Glutamatergic neuron (in vitro differentiated cells): Measurements from ENCODE around the gene EHF. TPM values are rescaled to one million over a fixed set of nuclear protein-coding genes. Genes with fewer than 3 reads are reported as not detected.

Source experiments
- DNase-seq: peaks from one replicate; pipeline ENCODE4 v3.0.0; 2022
- H3K27ac Mint-ChIP-seq: one replicate; pipeline ENCODE4 v1.8.0; 2020; ENCODE audit warnings: mild to moderate bottlenecking, mixed read lengths, inconsistent platforms; ENCODE audit not compliant: unreplicated experiment
- H3K27me3 Mint-ChIP-seq: one replicate; pipeline ENCODE4 v1.8.0; 2020; ENCODE audit warnings: mild to moderate bottlenecking, moderate library complexity, mixed read lengths, inconsistent platforms; ENCODE audit not compliant: unreplicated experiment
- H3K36me3 Mint-ChIP-seq: one replicate; pipeline ENCODE4 v1.8.0; 2020; ENCODE audit warnings: mild to moderate bottlenecking, mixed read lengths, inconsistent platforms; ENCODE audit not compliant: unreplicated experiment
- H3K4me1 Mint-ChIP-seq: one replicate; pipeline ENCODE4 v1.8.0; 2020; ENCODE audit warnings: mild to moderate bottlenecking, low read depth, mixed read lengths, inconsistent platforms; ENCODE audit not compliant: unreplicated experiment
- H3K4me3 Mint-ChIP-seq: one replicate; pipeline ENCODE4 v1.8.0; 2020; ENCODE audit warnings: mild to moderate bottlenecking, mixed read lengths, inconsistent platforms; ENCODE audit not compliant: unreplicated experiment
- H3K9me3 Mint-ChIP-seq: one replicate; pipeline ENCODE4 v1.8.0; 2020; ENCODE audit warnings: mild to moderate bottlenecking, moderate library complexity, mixed read lengths, inconsistent platforms; ENCODE audit not compliant: unreplicated experiment
- CTCF ChIP-seq: fragments of 200-600 bp; sonication (generic); IDR thresholded peaks from one replicate; pipeline ENCODE4 v1.5.0; 2021; ENCODE audit not compliant: partially characterized antibody, unreplicated experiment
- total RNA-seq: library from RNA; stranded (reverse); fragmentation: NEBNext Ultra II Directional; extraction: Animal tissue kit (Norgen Biotek cat#: 25700); gene quantifications from one replicate; pipeline ENCODE4 v1.2.1, GENCODE V29; 2021; ENCODE audit not compliant: unreplicated experiment

The EHF gene
- total RNA-seq, 1 donor from 2014 or later: not detected

GRCh38 chr11:34650528-34650927, 29.6 kb downstream of the EHF start:
- Mint-ChIP-seq H3K27ac (no peak overlapping the region), H3K27me3 (no peaks in the 10 kb centered on the region), H3K9me3 (peaks cover 2% of the 10 kb centered on the region), H3K4me1 (no peaks in the 10 kb centered on the region), H3K36me3 (no peaks in the 10 kb centered on the region), H3K4me3 (no peak overlapping the region)
- no peak for DNase-seq
- TF ChIP-seq CTCF: no peak

- Mint-ChIP-seq H3K27ac (no peak overlapping the region), H3K4me3 (no peak overlapping the region), H3K9me3 (peaks cover 2% of the 10 kb centered on the region), H3K27me3 (no peaks in the 10 kb centered on the region), H3K36me3 (no peaks in the 10 kb centered on the region), H3K4me1 (no peaks in the 10 kb centered on the region)
- DNase-seq: no peak
- TF ChIP-seq CTCF: no peak
These were observed 30.7 kb downstream of the EHF start for GRCh38 chr11:34651551-34651950.

- no peak overlapping the region for H3K27ac Mint-ChIP-seq
- peaks cover 2% of the 10 kb centered on the region for H3K9me3 Mint-ChIP-seq
- H3K27me3 Mint-ChIP-seq: no peaks in the 10 kb centered on the region
- H3K36me3 Mint-ChIP-seq: no peaks in the 10 kb centered on the region
- no peak overlapping the region for H3K4me3 Mint-ChIP-seq
- H3K4me1 Mint-ChIP-seq: no peaks in the 10 kb centered on the region
- DNase-seq: no peak
- no peak for TF ChIP-seq CTCF
These were observed 31.5 kb downstream of the EHF start for GRCh38 chr11:34652191-34652973.

- no peak overlapping the region for H3K27ac Mint-ChIP-seq
- no peak for TF ChIP-seq CTCF
- H3K4me3 Mint-ChIP-seq: no peak overlapping the region
- no peak for DNase-seq
- H3K9me3 Mint-ChIP-seq: peaks cover 2% of the 10 kb centered on the region
- H3K4me1 Mint-ChIP-seq: no peaks in the 10 kb centered on the region
- H3K36me3 Mint-ChIP-seq: no peaks in the 10 kb centered on the region
- H3K27me3 Mint-ChIP-seq: no peaks in the 10 kb centered on the region
These were observed 32.1 kb downstream of the EHF start for GRCh38 chr11:34653031-34653430.

- Mint-ChIP-seq H3K9me3 (peaks cover 2% of the 10 kb centered on the region), H3K36me3 (no peaks in the 10 kb centered on the region), H3K27me3 (no peaks in the 10 kb centered on the region), H3K4me3 (no peak overlapping the region), H3K27ac (no peak overlapping the region), H3K4me1 (no peaks in the 10 kb centered on the region)
- TF ChIP-seq CTCF: no peak
- no peak for DNase-seq
These were observed 33.1 kb downstream of the EHF start for GRCh38 chr11:34653851-34654482.
